A673 (cell line): ENCODE results near the gene C1orf74. TPM values are rescaled to one million over a fixed set of nuclear protein-coding genes. Genes with fewer than 3 reads are reported as not detected.

Source experiments
- BruUV-seq: library from RNA; stranded (reverse); fragments of 400-500 nt; replicated peaks from 2 replicates; lab custom pipeline; 2021; lab: Mats Ljungman, UMichigan
- CTCF ChIA-PET: fragments of 300-600 bp; sonication (Branson Sonifier 250); formaldehyde crosslinking; loops from one replicate; lab custom pipeline; 2022; ENCODE audit warnings: antibody characterized with exemption; lab: Charles Lee
- POLR2A ChIA-PET: fragments of 300-600 bp; sonication (Branson Sonifier 250); formaldehyde crosslinking; loops from one replicate; lab custom pipeline; 2022; ENCODE audit warnings: antibody characterized with exemption; ENCODE audit not compliant: low non-redundant PET; lab: Charles Lee
- DNase-seq: peaks from one replicate; pipeline ENCODE4 v3.0.0-alpha.2; 2015; ENCODE audit warnings: low spot score
- H3K27ac ChIP-seq: fragments of 200-600 bp; sonication (generic); 2 replicates; pipeline ENCODE4 v1.5.1; 2016; ENCODE audit warnings: mixed run types, low read depth, mild to moderate bottlenecking, mixed read lengths, antibody characterized with exemption, low read length; ENCODE audit not compliant: poor library complexity, severe bottlenecking
- H3K27me3 ChIP-seq: fragments of 200-600 bp; sonication (generic); replicated peaks from 2 replicates; pipeline ENCODE4 v1.6.1; 2017; ENCODE audit warnings: mixed run types, low read depth, mild to moderate bottlenecking, mixed read lengths, antibody characterized with exemption, low read length; ENCODE audit not compliant: insufficient read depth, poor library complexity
- H3K36me3 ChIP-seq: fragments of 200-600 bp; sonication (generic); 2 replicates; pipeline ENCODE4 v1.6.1; 2016; ENCODE audit warnings: mixed run types, mild to moderate bottlenecking, mixed read lengths, antibody characterized with exemption, low read length; ENCODE audit not compliant: insufficient read depth, poor library complexity, severe bottlenecking
- H3K4me1 ChIP-seq: fragments of 200-600 bp; sonication (generic); 2 replicates; pipeline ENCODE4 v1.6.1; 2017; ENCODE audit warnings: mixed run types, mild to moderate bottlenecking, mixed read lengths, antibody characterized with exemption, low read length; ENCODE audit not compliant: insufficient read depth, poor library complexity, severe bottlenecking
- H3K4me3 ChIP-seq: fragments of 200-600 bp; sonication (generic); 2 replicates; pipeline ENCODE4 v1.5.1; 2016; ENCODE audit warnings: low read depth, mixed run types, mild to moderate bottlenecking, mixed read lengths, low read length; ENCODE audit not compliant: poor library complexity, severe bottlenecking
- H3K9me3 ChIP-seq: fragments of 200-600 bp; sonication (generic); 2 replicates; pipeline ENCODE4 v1.6.1; 2016; ENCODE audit warnings: mixed run types, low read depth, mild to moderate bottlenecking, mixed read lengths, antibody characterized with exemption, low read length; ENCODE audit not compliant: poor library complexity, severe bottlenecking
- EZH2 ChIP-seq: fragments of 200-600 bp; sonication (generic); IDR thresholded peaks from 2 replicates; pipeline ENCODE4 v1.6.1; 2017; ENCODE audit warnings: borderline replicate concordance, low read depth, mild to moderate bottlenecking, mixed read lengths, antibody characterized with exemption, low read length; ENCODE audit not compliant: poor library complexity, severe bottlenecking
- intact Hi-C: fragments of 100-400 bp; cut with micrococcal nuclease; formaldehyde crosslinking; loops from one replicate; pipeline ENCODE4 v1.10.0; 2022; ENCODE audit not compliant: unreplicated experiment
- total RNA-seq: library from RNA; stranded (reverse); gene quantifications from 2 replicates; pipeline ENCODE4 v1.2.3, GENCODE V29; 2021
- TF ChIP-seq, protein P1 (sequence below): fragments of 300-800, 200-600 bp; sonication (generic); conservative IDR thresholded peaks from 2 replicates; pipeline ENCODE4 v1.5.1; 2017; ENCODE audit warnings: low read depth, mild to moderate bottlenecking, antibody characterized with exemption, low read length, moderate library complexity, mixed read lengths

Gene C1orf74
- total RNA-seq, 1 experiment from 2014 or later: 4.2 TPM

DNA sequence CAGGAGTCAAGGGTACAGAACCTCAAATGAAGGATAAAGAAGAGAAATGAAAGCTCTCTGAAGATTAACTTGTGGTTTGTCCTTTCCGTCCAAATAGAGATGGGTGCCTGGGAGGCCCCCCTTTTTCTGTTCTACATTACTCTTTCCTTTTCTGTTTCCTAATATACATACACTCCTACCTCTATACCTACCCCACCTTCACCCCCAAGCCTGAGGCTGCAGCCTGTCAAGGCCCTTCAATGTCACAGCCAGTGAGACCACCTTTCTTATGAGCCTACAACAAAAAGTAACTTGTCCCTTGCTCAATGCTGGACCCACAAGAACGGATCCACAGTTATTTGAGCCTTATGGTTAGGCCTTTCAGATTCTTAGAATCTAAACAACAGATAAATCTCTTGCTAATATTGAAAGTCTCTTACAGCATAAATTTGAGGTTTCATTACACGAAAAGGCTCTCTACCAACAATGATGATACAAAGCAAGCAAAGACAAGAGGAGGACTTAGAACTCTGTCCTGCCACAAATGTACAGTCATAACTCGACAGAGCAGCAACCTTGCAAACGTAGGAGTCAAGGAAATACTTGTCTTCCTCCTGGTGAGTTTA lies 32.6 kb downstream of the C1orf74 start:
- no peak overlapping the region for H3K4me3 ChIP-seq
- DNase-seq: no peak
- no peak overlapping the region for H3K27ac ChIP-seq
- H3K36me3 ChIP-seq: no peaks in the 10 kb centered on the region
- H3K9me3 ChIP-seq: no peaks in the 10 kb centered on the region
- intact Hi-C loops: no loop called here
- no peaks in the 10 kb centered on the region for H3K4me1 ChIP-seq
- BruUV-seq: no TSS peak
- CTCF ChIA-PET: no interaction called here
- POLR2A ChIA-PET: no interaction called here
- H3K27me3 ChIP-seq: no peaks in the 10 kb centered on the region
- no peak for TF ChIP-seq EZH2
- TF ChIP-seq, protein P1, sequence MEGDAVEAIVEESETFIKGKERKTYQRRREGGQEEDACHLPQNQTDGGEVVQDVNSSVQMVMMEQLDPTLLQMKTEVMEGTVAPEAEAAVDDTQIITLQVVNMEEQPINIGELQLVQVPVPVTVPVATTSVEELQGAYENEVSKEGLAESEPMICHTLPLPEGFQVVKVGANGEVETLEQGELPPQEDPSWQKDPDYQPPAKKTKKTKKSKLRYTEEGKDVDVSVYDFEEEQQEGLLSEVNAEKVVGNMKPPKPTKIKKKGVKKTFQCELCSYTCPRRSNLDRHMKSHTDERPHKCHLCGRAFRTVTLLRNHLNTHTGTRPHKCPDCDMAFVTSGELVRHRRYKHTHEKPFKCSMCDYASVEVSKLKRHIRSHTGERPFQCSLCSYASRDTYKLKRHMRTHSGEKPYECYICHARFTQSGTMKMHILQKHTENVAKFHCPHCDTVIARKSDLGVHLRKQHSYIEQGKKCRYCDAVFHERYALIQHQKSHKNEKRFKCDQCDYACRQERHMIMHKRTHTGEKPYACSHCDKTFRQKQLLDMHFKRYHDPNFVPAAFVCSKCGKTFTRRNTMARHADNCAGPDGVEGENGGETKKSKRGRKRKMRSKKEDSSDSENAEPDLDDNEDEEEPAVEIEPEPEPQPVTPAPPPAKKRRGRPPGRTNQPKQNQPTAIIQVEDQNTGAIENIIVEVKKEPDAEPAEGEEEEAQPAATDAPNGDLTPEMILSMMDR: no peak

DNA sequence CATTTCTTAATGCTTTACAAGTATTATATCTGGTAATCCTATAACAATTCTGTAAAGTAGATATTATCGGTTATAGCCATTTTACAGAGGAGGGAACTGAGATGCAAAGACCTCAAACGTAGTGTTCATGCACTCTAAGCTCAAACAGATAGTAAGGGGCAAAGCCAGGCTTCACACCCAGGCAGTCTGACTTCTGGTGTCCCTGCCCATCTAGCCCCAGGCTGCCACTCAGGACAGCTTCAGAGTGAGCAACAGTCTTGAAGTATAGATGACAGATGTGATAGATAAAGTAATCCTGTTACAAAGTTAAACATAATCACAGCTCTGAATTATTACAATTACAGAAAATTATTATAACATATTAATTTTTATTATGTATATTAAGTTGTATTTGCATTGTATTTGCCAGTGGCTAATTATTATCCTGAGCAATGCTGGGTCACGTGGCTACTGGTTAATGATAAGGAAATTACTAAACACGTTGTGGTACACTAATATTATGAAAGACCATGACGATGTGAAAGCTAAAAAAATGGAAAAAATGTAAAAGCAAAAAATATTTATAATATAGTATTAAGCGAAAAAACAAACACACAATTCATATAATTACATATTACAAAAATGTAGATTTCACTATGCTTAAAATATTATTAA lies 34.6 kb downstream of the C1orf74 start:
- no peak overlapping the region for H3K4me3 ChIP-seq
- DNase-seq: no peak
- CTCF ChIA-PET: interaction anchor here (0.6 kb wide), 1 partner anchor 122 kb away, joined by 3 read pairs; no protein-coding TSS in a partner anchor
- H3K4me1 ChIP-seq: no peaks in the 10 kb centered on the region
- H3K9me3 ChIP-seq: no peaks in the 10 kb centered on the region
- no TSS peak for BruUV-seq
- no peaks in the 10 kb centered on the region for H3K27me3 ChIP-seq
- H3K36me3 ChIP-seq: no peaks in the 10 kb centered on the region
- no peak for TF ChIP-seq EZH2
- TF ChIP-seq, protein P1: no peak
- H3K27ac ChIP-seq: no peak overlapping the region
- POLR2A ChIA-PET: no interaction called here
- intact Hi-C loops: loop anchor here (5.0 kb wide), 1 partner anchor 172 kb away; no protein-coding TSS in a partner anchor

- TF ChIP-seq EZH2: no peak
- TF ChIP-seq, protein P1: no peak
- H3K9me3 ChIP-seq: no peaks in the 10 kb centered on the region
- ChIA-PET POLR2A (no interaction called here), CTCF (interaction anchor here (0.6 kb wide), 1 partner anchor 122 kb away, joined by 3 read pairs; no protein-coding TSS in a partner anchor)
- no peaks in the 10 kb centered on the region for H3K27me3 ChIP-seq
- no peaks in the 10 kb centered on the region for H3K4me1 ChIP-seq
- H3K36me3 ChIP-seq: no peaks in the 10 kb centered on the region
- intact Hi-C loops: loop anchor here (5.0 kb wide), 1 partner anchor 172 kb away; no protein-coding TSS in a partner anchor
- no TSS peak for BruUV-seq
- no peak for DNase-seq
- no peak overlapping the region for H3K4me3 ChIP-seq
- no peak overlapping the region for H3K27ac ChIP-seq
Observed at GRCh38 chr1:209749205-209749604, 35.2 kb downstream of the C1orf74 start.
